PC-9 (cell line): ENCODE measurements around the gene POU5F1. TPM values are rescaled to one million over a fixed set of nuclear protein-coding genes. Genes with fewer than 3 reads are reported as not detected.

Source experiments
- BruUV-seq: library from RNA; stranded (reverse); fragments of 400-500 nt; replicated peaks from 2 replicates; lab custom pipeline; 2021; lab: Mats Ljungman, UMichigan
- CTCF ChIA-PET: fragments of 300-600 bp; sonication (Branson Sonifier 250); formaldehyde crosslinking; loops from one replicate; lab custom pipeline; 2022; ENCODE audit warnings: antibody characterized with exemption; lab: Charles Lee
- POLR2A ChIA-PET: fragments of 300-600 bp; sonication (Branson Sonifier 250); formaldehyde crosslinking; loops from one replicate; lab custom pipeline; 2022; ENCODE audit warnings: antibody characterized with exemption; ENCODE audit not compliant: unreplicated experiment; lab: Charles Lee
- DNase-seq, 2 experiments: peaks; one replicate each; pipeline versions ENCODE4 v3.0.0 to v3.0.0-alpha.2; 2015 to 2022; ENCODE audit warnings: mixed read lengths in 1 of 2
- H2AFZ ChIP-seq: fragments of 200-600 bp; sonication (generic); 2 replicates; pipeline ENCODE4 v1.8.1; 2017; ENCODE audit warnings: antibody characterized with exemption
- H3F3A ChIP-seq: fragments of 200-600 bp; sonication (generic); 2 replicates; pipeline ENCODE4 v1.8.1; 2017; ENCODE audit warnings: antibody characterized with exemption, mild to moderate bottlenecking, low read depth; ENCODE audit not compliant: insufficient read depth
- H3K27ac ChIP-seq: fragments of 200-600 bp; sonication (generic); 2 replicates; pipeline ENCODE4 v1.6.1; 2016; ENCODE audit warnings: mixed run types
- H3K27me3 ChIP-seq: fragments of 200-600 bp; sonication (generic); 2 replicates; pipeline ENCODE4 v1.6.1; 2016; ENCODE audit warnings: low read depth, mixed run types; ENCODE audit not compliant: insufficient read depth
- H3K36me3 ChIP-seq: fragments of 200-600 bp; sonication (generic); 2 replicates; pipeline ENCODE4 v1.6.1; 2016; ENCODE audit warnings: low read depth, mixed run types
- H3K4me1 ChIP-seq: fragments of 200-600 bp; sonication (generic); replicated peaks from 2 replicates; pipeline ENCODE4 v1.6.1; 2016; ENCODE audit warnings: mixed run types; ENCODE audit not compliant: insufficient read depth
- H3K4me2 ChIP-seq: fragments of 200-600 bp; sonication (generic); 2 replicates; pipeline ENCODE4 v1.6.1; 2017; ENCODE audit warnings: mixed run types
- H3K4me3 ChIP-seq: fragments of 200-600 bp; sonication (generic); 2 replicates; pipeline ENCODE4 v1.6.1; 2016; ENCODE audit warnings: mixed run types
- H3K79me2 ChIP-seq: fragments of 200-600 bp; sonication (generic); 2 replicates; pipeline ENCODE4 v1.6.1; 2017; ENCODE audit warnings: low read depth, mixed run types
- H3K9me2 ChIP-seq: fragments of 200-600 bp; sonication (generic); 2 replicates; pipeline ENCODE4 v1.8.1; 2017; ENCODE audit warnings: mild to moderate bottlenecking; ENCODE audit not compliant: insufficient read depth
- H3K9me3 ChIP-seq: fragments of 200-600 bp; sonication (generic); 2 replicates; pipeline ENCODE4 v1.8.1; 2016; ENCODE audit warnings: low read depth; ENCODE audit not compliant: insufficient read depth
- H4K20me1 ChIP-seq: fragments of 200-600 bp; sonication (generic); 2 replicates; pipeline ENCODE4 v1.8.1; 2017; ENCODE audit not compliant: insufficient read depth
- EZH2 ChIP-seq: fragments of 200-600 bp; sonication (generic); IDR thresholded peaks from 2 replicates; pipeline ENCODE4 v1.8.0; 2017; ENCODE audit warnings: antibody characterized with exemption, low read depth
- intact Hi-C: fragments of 100-400 bp; cut with micrococcal nuclease; formaldehyde crosslinking; loops from one replicate; pipeline ENCODE4 v1.10.0; 2022; ENCODE audit not compliant: unreplicated experiment
- total RNA-seq: library from RNA; stranded (reverse); gene quantifications from 2 replicates; pipeline ENCODE4 v1.2.3, GENCODE V29; 2021
- TF ChIP-seq, protein P1 (sequence below): fragments of 200-600 bp; sonication (generic); conservative IDR thresholded peaks from 2 replicates; pipeline ENCODE4 v1.6.1; 2017; ENCODE audit warnings: mixed run types, antibody characterized with exemption, mild to moderate bottlenecking, moderate library complexity

Gene POU5F1
- total RNA-seq, 1 experiment from 2014 or later = 1.4 TPM

DNA sequence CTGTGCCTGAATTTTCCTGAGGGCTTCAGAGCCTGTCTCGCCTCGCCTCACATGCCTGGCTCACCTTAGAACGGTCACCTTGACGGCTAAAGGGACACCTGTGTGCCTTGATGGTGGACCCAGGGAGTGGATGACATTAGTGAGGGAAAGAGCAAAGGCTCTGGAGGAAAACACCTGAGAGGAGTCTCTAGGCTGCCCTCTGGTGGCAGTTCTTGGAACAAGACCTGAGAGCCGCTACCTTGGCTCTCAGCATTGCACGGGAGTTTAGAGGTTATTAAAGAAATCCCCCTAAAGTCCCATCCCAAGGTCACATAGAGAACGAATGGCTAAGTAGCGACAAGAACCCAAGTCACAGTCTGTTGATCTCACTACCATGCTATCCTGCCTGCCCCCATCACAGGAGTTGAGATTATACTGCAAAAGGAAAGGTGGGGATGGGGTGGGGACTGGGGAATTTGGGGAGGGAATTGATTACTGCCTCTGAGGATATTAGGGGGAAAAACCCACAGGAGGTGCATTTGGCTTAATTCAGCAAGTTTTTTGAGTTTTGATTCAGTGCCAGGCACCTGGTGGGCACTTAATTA lies 42.3 kb downstream of the POU5F1 start:
- H3K9me2 ChIP-seq = no peaks in the 10 kb centered on the region
- BruUV-seq = no TSS peak
- H3K36me3 ChIP-seq = no peaks in the 10 kb centered on the region
- H3K79me2 ChIP-seq = no peaks in the 10 kb centered on the region
- H4K20me1 ChIP-seq = no peaks in the 10 kb centered on the region; the same call in 1 of the 2 replicates
- H3K9me3 ChIP-seq = no peaks in the 10 kb centered on the region
- ChIA-PET CTCF (interaction anchor here (0.6 kb wide), 2 partner anchors 46 to 75 kb away, joined by 3 to 4 read pairs; no protein-coding TSS in a partner anchor), POLR2A (no interaction called here)
- intact Hi-C loops = loop anchor here (1.0 to 5.0 kb wide), 5 partner anchors 26 to 299 kb away; partner anchors contain the start of gene VARS2
- no peak for TF ChIP-seq EZH2
- TF ChIP-seq, protein P1, sequence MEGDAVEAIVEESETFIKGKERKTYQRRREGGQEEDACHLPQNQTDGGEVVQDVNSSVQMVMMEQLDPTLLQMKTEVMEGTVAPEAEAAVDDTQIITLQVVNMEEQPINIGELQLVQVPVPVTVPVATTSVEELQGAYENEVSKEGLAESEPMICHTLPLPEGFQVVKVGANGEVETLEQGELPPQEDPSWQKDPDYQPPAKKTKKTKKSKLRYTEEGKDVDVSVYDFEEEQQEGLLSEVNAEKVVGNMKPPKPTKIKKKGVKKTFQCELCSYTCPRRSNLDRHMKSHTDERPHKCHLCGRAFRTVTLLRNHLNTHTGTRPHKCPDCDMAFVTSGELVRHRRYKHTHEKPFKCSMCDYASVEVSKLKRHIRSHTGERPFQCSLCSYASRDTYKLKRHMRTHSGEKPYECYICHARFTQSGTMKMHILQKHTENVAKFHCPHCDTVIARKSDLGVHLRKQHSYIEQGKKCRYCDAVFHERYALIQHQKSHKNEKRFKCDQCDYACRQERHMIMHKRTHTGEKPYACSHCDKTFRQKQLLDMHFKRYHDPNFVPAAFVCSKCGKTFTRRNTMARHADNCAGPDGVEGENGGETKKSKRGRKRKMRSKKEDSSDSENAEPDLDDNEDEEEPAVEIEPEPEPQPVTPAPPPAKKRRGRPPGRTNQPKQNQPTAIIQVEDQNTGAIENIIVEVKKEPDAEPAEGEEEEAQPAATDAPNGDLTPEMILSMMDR = peak; percentile 85
- no peaks in the 10 kb centered on the region for H3K27me3 ChIP-seq
- no peak overlapping the region for H2AFZ ChIP-seq
- peak; percentile 45 to 66 for DNase-seq
- no peak overlapping the region for H3K4me2 ChIP-seq
- H3K27ac ChIP-seq = no peak overlapping the region
- no peak overlapping the region for H3K4me3 ChIP-seq
- no peaks in the 10 kb centered on the region for H3F3A ChIP-seq
- peaks cover 15% of the 10 kb centered on the region for H3K4me1 ChIP-seq

DNA sequence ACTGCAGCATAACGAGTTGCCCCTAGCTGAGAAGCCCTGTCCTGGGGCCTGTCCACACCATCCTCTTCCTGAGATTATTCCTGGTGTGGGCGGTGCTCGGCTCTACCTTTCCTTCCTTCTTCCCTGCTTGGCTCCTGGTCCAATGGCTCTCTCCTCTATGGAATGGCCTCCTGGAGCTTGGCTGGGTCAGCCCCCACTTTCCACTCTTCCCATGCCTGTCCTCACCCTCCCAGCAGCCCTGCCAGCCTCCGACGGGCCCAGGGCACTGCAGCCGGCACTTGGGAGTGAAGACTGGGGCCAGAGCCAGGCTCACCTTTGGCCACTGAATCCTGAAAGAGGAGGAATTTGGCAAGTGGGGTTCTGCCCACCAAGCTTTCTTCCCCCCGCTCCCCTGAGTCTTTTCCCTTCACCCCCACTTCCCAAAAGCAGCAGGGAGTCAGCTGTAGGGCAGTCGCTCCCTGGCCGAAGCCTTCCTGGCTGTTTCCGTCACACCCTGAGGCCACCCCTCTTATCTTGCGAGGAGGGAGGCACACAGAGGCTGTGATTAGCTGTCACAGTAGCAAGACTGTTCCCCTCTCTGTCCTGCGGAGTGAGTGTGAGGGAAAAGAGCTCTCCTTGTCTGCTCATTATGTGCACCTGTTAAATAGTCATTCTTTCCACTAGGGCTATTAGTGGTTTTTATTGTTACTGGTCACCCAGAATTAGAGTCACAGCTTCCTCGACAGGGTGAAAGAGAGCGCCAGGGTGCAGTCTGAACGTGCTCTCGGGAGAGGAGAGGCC lies 43.9 kb downstream of the POU5F1 start:
- POLR2A ChIA-PET = interaction anchor here (0.6 kb wide), 1 partner anchor 914 kb away, joined by 3 read pairs; the partner anchor contains the start of gene TRIM26
- DNase-seq = no peak
- no TSS peak for BruUV-seq
- Histone ChIP-seq H3K9me2 (no peaks in the 10 kb centered on the region), H3K36me3 (no peaks in the 10 kb centered on the region), H2AFZ (no peak overlapping the region), H4K20me1 (no peaks in the 10 kb centered on the region; the same call in 1 of the 2 replicates), H3K27me3 (no peaks in the 10 kb centered on the region), H3K4me1 (peaks cover 15% of the 10 kb centered on the region), H3K9me3 (no peaks in the 10 kb centered on the region), H3F3A (no peaks in the 10 kb centered on the region), H3K79me2 (no peaks in the 10 kb centered on the region), H3K27ac (no peak overlapping the region), H3K4me3 (no peak overlapping the region), H3K4me2 (no peak overlapping the region)
- TF ChIP-seq, protein P1 = no peak
- no peak for TF ChIP-seq EZH2
- CTCF ChIA-PET = interaction anchor here (0.5 to 2.0 kb wide), 8 partner anchors 12 to 312 kb away, joined by 3 to 9 read pairs (median 3); partner anchors contain the start of gene PSORS1C1
- intact Hi-C loops = loop anchor here (5.0 kb wide), 1 partner anchor 54 kb away; no protein-coding TSS in a partner anchor

DNA sequence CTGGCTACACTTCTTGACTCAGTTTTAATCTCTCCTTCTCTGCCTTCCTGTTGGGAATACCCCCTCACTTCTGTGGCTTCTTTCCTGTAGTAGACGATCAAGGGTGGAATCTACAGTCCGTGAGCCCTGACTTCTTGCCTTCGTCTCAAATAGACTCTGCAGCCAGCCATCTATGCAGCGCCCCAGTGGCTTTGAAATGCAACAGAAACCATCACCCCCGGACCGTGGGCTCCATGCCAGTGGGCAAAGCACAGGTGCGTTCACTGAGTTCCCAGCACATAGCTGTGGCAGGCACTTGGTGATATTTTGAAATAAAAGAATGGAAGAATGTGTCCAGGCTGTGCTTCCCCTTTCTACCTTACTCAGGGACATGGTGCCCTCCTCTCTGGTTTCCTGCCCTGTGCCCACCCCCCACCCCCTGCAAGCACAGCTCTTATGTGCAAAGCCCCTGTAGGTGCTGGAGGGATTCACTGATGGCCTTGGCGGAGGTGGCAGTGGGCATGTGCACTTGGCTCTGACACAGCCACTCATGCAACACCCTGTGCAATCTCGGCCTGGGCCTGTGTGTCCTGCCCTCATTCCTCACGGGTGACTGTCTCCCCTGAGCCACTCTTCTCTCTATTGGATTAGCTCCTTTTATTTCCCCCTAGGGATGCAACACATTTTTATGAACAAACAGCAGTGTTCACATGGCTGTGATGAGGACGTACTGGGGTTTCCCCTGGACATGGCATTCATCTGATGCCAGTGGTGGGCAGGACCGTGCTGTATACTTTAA lies 44.7 kb downstream of the POU5F1 start:
- TF ChIP-seq, protein P1 = no peak
- no peak for TF ChIP-seq EZH2
- intact Hi-C loops = loop anchor here (5.0 kb wide), 1 partner anchor 53 kb away; no protein-coding TSS in a partner anchor
- Histone ChIP-seq H2AFZ (no peak overlapping the region), H4K20me1 (no peaks in the 10 kb centered on the region; the same call in 1 of the 2 replicates), H3K4me3 (no peak overlapping the region), H3K4me1 (peaks cover 15% of the 10 kb centered on the region), H3K27ac (no peak overlapping the region), H3K36me3 (no peaks in the 10 kb centered on the region), H3K9me2 (no peaks in the 10 kb centered on the region), H3F3A (no peaks in the 10 kb centered on the region), H3K27me3 (no peaks in the 10 kb centered on the region), H3K4me2 (no peak overlapping the region), H3K9me3 (no peaks in the 10 kb centered on the region), H3K79me2 (no peaks in the 10 kb centered on the region)
- CTCF ChIA-PET = interaction anchor here (0.9 to 2.0 kb wide), 4 partner anchors 10 to 67 kb away, joined by 4 to 9 read pairs (median 4); no protein-coding TSS in a partner anchor
- DNase-seq = no peak
- POLR2A ChIA-PET = no interaction called here
- BruUV-seq = no TSS peak
